A549 (cell line): ENCODE measurements around the gene GGT7. TPM values are rescaled to one million over a fixed set of nuclear protein-coding genes. Genes with fewer than 3 reads are reported as not detected.

Source experiments
- ATAC-seq, 2 experiments: fragments of 200-7000 bp in 1 of 2; fragments of >200 bp in 1 of 2; cut with Nextera tagmentation in 1 of 2; cut with Tn5 transposase in 1 of 2; 3 replicates each; pipeline versions ENCODE4 v1.8.0 to v1.9.1; 2018 to 2020; ENCODE audit warnings: mild to moderate bottlenecking in 1 of 2, moderate library complexity in 1 of 2
- CTCF ChIA-PET: fragments of 300-600 bp; sonication (Branson Sonifier 250); formaldehyde crosslinking; extraction: SDS; loops from one replicate; lab custom pipeline; 2021; ENCODE audit warnings: antibody characterized with exemption, inconsistent platforms; lab: Yijun Ruan, JAX
- POLR2A ChIA-PET: fragments of 350-600 bp; formaldehyde crosslinking; extraction: SDS; loops from one replicate; lab custom pipeline; 2021; ENCODE audit warnings: antibody characterized with exemption, inconsistent platforms; lab: Yijun Ruan, JAX
- DNase-seq, 2 experiments: peaks; one replicate each; pipeline versions ENCODE4 v3.0.0 to v3.0.0-alpha.2; 2011 to 2016; ENCODE audit warnings: low read depth in 1 of 2, low spot score in 1 of 2
- FAIRE-seq: peaks from 2 replicates; lab custom pipeline; 2011; peaks lifted over from hg19 to GRCh38; lab: Jason Lieb, UNC
- H3K27ac ChIP-seq, 2 experiments: fragments of >200 bp; sonication (Bioruptor Twin); formaldehyde crosslinking; 3 replicates each; pipeline ENCODE4 v1.5.1; 2016 to 2017
- H3K4me1 ChIP-seq: fragments of >200 bp; sonication (Bioruptor Twin); formaldehyde crosslinking; 3 replicates; pipeline ENCODE4 v1.6.1; 2016
- H3K4me2 ChIP-seq: fragments of >200 bp; sonication (Bioruptor Twin); formaldehyde crosslinking; 3 replicates; pipeline ENCODE4 v1.6.1; 2016
- H3K4me3 ChIP-seq: fragments of >200 bp; sonication (Bioruptor Twin); formaldehyde crosslinking; 3 replicates; pipeline ENCODE4 v1.5.1; 2016
- H3K9me3 ChIP-seq: fragments of >200 bp; sonication (Bioruptor Twin); formaldehyde crosslinking; 3 replicates; pipeline ENCODE4 v1.6.1; 2016
- BCL3 ChIP-seq: fragments of >200 bp; sonication (Bioruptor Twin); formaldehyde crosslinking; IDR thresholded peaks from 3 replicates; pipeline ENCODE4 v1.6.1; 2016
- BHLHE40 ChIP-seq: IDR thresholded peaks from 2 replicates; pipeline ENCODE4 v1.6.1; 2012; ENCODE audit warnings: low read depth, low read length, inconsistent platforms
- CBX8 ChIP-seq: fragments of 200-600 bp; sonication (generic); IDR thresholded peaks from 2 replicates; pipeline ENCODE4 v1.6.1; 2016
- CEBPB ChIP-seq, 2 experiments: fragments of >200 bp in 1 of 2; sonication (Bioruptor Twin) in 1 of 2; formaldehyde crosslinking in 1 of 2; IDR thresholded peaks; 2 replicates each; pipeline ENCODE4 v1.6.1; 2012 to 2016
- FOSB ChIP-seq: fragments of 250-450 bp; sonication (Bioruptor Pico); IDR thresholded peaks from 2 replicates; pipeline ENCODE4 v1.5.0; 2020; ENCODE audit warnings: mild to moderate bottlenecking, moderate library complexity
- FOSL2 ChIP-seq, 2 experiments: fragments of 450-650 bp in 1 of 2; fragments of >200 bp in 1 of 2; sonication (Bioruptor Twin) in 1 of 2; formaldehyde crosslinking; IDR thresholded peaks; 2 replicates each; pipeline versions ENCODE4 v1.5.0 to v1.6.1; 2016 to 2020; ENCODE audit warnings: mild to moderate bottlenecking in 1 of 2, moderate library complexity in 1 of 2
- FOXS1 ChIP-seq: fragments of 250-450 bp; sonication (Bioruptor Pico); IDR thresholded peaks from 2 replicates; pipeline ENCODE4 v1.5.0; 2020; ENCODE audit warnings: mild to moderate bottlenecking, moderate library complexity
- HEYL ChIP-seq: fragments of 250-450 bp; sonication (Bioruptor Pico); IDR thresholded peaks from 2 replicates; pipeline ENCODE4 v1.8.0; 2021; ENCODE audit warnings: mild to moderate bottlenecking, moderate library complexity
- HMGXB4 ChIP-seq: fragments of 250-450 bp; sonication (Bioruptor Pico); IDR thresholded peaks from 2 replicates; pipeline ENCODE4 v1.5.0; 2021; ENCODE audit warnings: mild to moderate bottlenecking, moderate library complexity, borderline replicate concordance
- HOXB5 ChIP-seq: fragments of 250-450 bp; sonication (Bioruptor Pico); IDR thresholded peaks from 2 replicates; pipeline ENCODE4 v1.5.0; 2020; ENCODE audit warnings: mild to moderate bottlenecking, moderate library complexity
- JUNB ChIP-seq: fragments of >200 bp; sonication (Bioruptor Twin); formaldehyde crosslinking; IDR thresholded peaks from 2 replicates; pipeline ENCODE4 v1.6.1; 2016
- MYC ChIP-seq: IDR thresholded peaks from 2 replicates; pipeline ENCODE4 v1.6.1; 2012; ENCODE audit warnings: mild to moderate bottlenecking, inconsistent platforms, low read length, improper control_type of control experiment, borderline replicate concordance
- PHF8 ChIP-seq: fragments of 200-600 bp; sonication (generic); IDR thresholded peaks from 2 replicates; pipeline ENCODE4 v1.6.1; 2016; ENCODE audit warnings: low read depth, mild to moderate bottlenecking, antibody characterized with exemption, moderate library complexity, borderline replicate concordance
- POLR2A ChIP-seq: IDR thresholded peaks from 2 replicates; pipeline ENCODE4 v1.6.1; 2012; ENCODE audit warnings: mild to moderate bottlenecking, low read length
- RAD21 ChIP-seq, 2 experiments: fragments of >200 bp in 1 of 2; sonication (Bioruptor Twin) in 1 of 2; formaldehyde crosslinking in 1 of 2; IDR thresholded peaks in 1 of 2; conservative IDR thresholded peaks in 1 of 2; 2 replicates in 1 of 2; 3 replicates in 1 of 2; pipeline ENCODE4 v1.6.1; 2012 to 2018; ENCODE audit warnings: inconsistent platforms in 1 of 2
- RCOR1 ChIP-seq: fragments of 150-350 bp; IDR thresholded peaks from 2 replicates; pipeline ENCODE4 v1.6.1; 2014; ENCODE audit warnings: antibody characterized with exemption, low read length, low read depth
- TFCP2L1 ChIP-seq: fragments of 250-450 bp; sonication (Bioruptor Pico); IDR thresholded peaks from 2 replicates; pipeline ENCODE4 v1.5.0; 2021; ENCODE audit warnings: mild to moderate bottlenecking
- ZC3H11A ChIP-seq: fragments of 450-650 bp; IDR thresholded peaks from 2 replicates; pipeline ENCODE4 v1.6.1; 2014; ENCODE audit warnings: antibody characterized with exemption, mild to moderate bottlenecking
- ZFP36 ChIP-seq: fragments of 450-650 bp; IDR thresholded peaks from 2 replicates; pipeline ENCODE4 v1.6.1; 2014; ENCODE audit warnings: borderline replicate concordance; ENCODE audit not compliant: partially characterized antibody
- ZSCAN20 ChIP-seq: fragments of 250-450 bp; sonication (Bioruptor Pico); IDR thresholded peaks from 2 replicates; pipeline ENCODE4 v1.8.0; 2022; ENCODE audit warnings: mild to moderate bottlenecking, moderate library complexity
- WGBS: methylation state at CpG from one replicate; pipeline ENCODE4 v1.1.6; 2017; ENCODE audit errors: missing lambda C conversion rate; 5-methylcytosine and 5-hydroxymethylcytosine counted together
- polyA plus RNA-seq, 4 experiments: library from polyadenylated mRNA; depleted of rRNA in 3 of 4; stranded (reverse); fragments of >200 nt; fragmentation: RNase III in 1 of 4; extraction: RNeasy Plus Mini Kit Qiagen cat#74134 plus additional on column Dnase treatment in 1 of 4; gene quantifications; 2 replicates in 3 of 4; 3 replicates in 1 of 4; pipeline ENCODE4 v1.2.3, GENCODE V29; 2011 to 2017
- TF ChIP-seq, protein P1 (sequence below): fragments of 450-650 bp; IDR thresholded peaks from 2 replicates; pipeline ENCODE4 v1.6.1; 2014; ENCODE audit warnings: antibody characterized with exemption
- TF ChIP-seq, protein P2 (sequence below): fragments of 250-450 bp; sonication (Bioruptor Pico); IDR thresholded peaks from 2 replicates; pipeline ENCODE4 v1.5.0; 2020; ENCODE audit warnings: low read depth, mild to moderate bottlenecking, moderate library complexity

Gene GGT7
- polyA plus RNA-seq, 2 of the 4 experiments (the other 2 are of a cell fraction), result 3.5 to 9.1 TPM

GRCh38 chr20:34884260-34884659, 11.6 kb upstream of the GGT7 start (continued):
- TF ChIP-seq HMGXB4 (CRISPR knock-in tag) (no peak), RAD21 (conservative IDR thresholded peaks at IDR 0.05 in 1 of 2, IDR thresholded peaks at IDR 0.05 in 1 of 2) (no peak), FOXS1 (CRISPR knock-in tag) (no peak), TFCP2L1 (CRISPR knock-in tag) (no peak)
- TF ChIP-seq, protein P1, sequence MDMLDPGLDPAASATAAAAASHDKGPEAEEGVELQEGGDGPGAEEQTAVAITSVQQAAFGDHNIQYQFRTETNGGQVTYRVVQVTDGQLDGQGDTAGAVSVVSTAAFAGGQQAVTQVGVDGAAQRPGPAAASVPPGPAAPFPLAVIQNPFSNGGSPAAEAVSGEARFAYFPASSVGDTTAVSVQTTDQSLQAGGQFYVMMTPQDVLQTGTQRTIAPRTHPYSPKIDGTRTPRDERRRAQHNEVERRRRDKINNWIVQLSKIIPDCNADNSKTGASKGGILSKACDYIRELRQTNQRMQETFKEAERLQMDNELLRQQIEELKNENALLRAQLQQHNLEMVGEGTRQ, result no peak
- TF ChIP-seq, all 56 proteins: peak for 0

- ChIA-PET POLR2A (no interaction called here), CTCF (interaction anchor here (0.6 to 3.0 kb wide), 4 partner anchors 9 to 30 kb away, joined by 3 to 17 read pairs (median 4); no protein-coding TSS in a partner anchor)
- TF ChIP-seq FOXS1 (CRISPR knock-in tag), result no peak
- no peak for TF ChIP-seq CBX8
- TF ChIP-seq ZSCAN20, result no peak
- TF ChIP-seq ZFP36, result no peak
- TF ChIP-seq CEBPB (IDR thresholded peaks at IDR 0.05), result no peak
- no peak for TF ChIP-seq FOSL2 (IDR thresholded peaks at IDR 0.05)
- TF ChIP-seq FOSL2 (CRISPR knock-in tag; IDR thresholded peaks at IDR 0.05), result no peak
- TF ChIP-seq HOXB5, result no peak
- TF ChIP-seq JUNB, result no peak
- TF ChIP-seq MYC, result no peak
- TF ChIP-seq RCOR1, result no peak
- no peak for TF ChIP-seq FOSB (CRISPR knock-in tag)
- TF ChIP-seq ZC3H11A, result no peak
- TF ChIP-seq, protein P2, sequence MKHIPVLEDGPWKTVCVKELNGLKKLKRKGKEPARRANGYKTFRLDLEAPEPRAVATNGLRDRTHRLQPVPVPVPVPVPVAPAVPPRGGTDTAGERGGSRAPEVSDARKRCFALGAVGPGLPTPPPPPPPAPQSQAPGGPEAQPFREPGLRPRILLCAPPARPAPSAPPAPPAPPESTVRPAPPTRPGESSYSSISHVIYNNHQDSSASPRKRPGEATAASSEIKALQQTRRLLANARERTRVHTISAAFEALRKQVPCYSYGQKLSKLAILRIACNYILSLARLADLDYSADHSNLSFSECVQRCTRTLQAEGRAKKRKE (CRISPR knock-in tag), result no peak
- TF ChIP-seq BCL3, result no peak
- TF ChIP-seq POLR2A, result no peak
- TF ChIP-seq BHLHE40, result no peak
- TF ChIP-seq HEYL (CRISPR knock-in tag), result no peak
- TF ChIP-seq PHF8, result no peak
- Histone ChIP-seq H3K4me2 (no peak overlapping the region), H3K27ac (no peak overlapping the region), H3K9me3 (no peaks in the 10 kb centered on the region), H3K4me3 (no peak overlapping the region), H3K4me1 (peaks cover 17% of the 10 kb centered on the region; the same call in 2 of the 3 replicates)
- FAIRE-seq (no peak), DNase-seq (no peak), ATAC-seq (no peak)
- WGBS, result 86% methylated on average over 4 of the region's 4 CpGs
Measured at GRCh38 chr20:34883809-34884208, 11.2 kb upstream of the GGT7 start.
